Measurements from ENCODE around the gene BUD31. TPM values are rescaled to one million over a fixed set of nuclear protein-coding genes. Genes with fewer than 3 reads are reported as not detected.
A peak's percentile ranks its signal among the peaks of the same experiment; 100 is the strongest.

The BUD31 gene
- 52.0 and 69.0 TPM in 2 replicates for total RNA-seq (2014; rRNA removed; shearing (Covaris generic); ENCODE audit: low replicate concordance)

DNA sequence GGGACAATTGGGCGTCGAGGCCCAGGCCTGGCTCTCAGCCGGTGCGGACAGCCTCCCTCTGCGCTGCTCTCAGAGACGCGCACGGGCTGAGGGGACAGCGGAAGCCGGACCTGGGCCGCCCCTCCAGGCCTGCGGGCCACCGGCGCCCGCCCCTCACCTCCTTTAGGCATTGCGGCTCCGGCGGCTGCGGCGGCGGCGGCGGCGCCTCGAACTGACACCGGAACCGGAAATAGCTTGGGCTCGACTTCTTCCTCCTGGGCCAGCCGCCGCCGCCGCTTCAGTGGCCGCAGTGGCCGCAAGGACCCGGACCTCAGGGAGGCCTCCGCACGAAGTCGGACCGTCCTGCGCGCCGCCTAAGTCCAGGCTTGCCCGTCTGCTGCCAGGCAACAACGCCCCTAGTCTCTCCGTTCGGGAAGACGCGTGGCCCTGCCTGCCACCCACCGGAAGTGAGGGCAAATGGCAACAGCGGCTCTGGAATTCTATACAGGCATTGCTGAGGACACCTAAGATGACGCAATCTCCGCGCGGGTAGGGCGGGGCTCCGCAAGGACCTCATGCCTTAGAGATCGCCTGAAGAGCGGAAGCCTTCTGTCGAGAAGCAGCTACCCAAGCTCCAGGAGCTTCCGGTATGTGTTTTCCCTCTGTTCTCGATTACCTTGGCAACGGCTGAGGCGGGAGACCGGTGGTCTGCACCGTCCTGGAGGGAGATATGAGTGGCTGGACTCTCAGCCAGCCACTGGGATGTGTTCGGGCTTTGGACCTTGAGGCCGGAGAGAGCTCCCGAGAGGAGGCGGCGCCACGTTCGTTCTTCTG lies at the start of gene BUD31, which contains the start of gene PDAP1:
Gene BUD31, plus strand, starts transcription at position 591 of the 813 bp plus-strand sequence. CDS start 2,124 bp downstream, outside the sequence.
Gene PDAP1, minus strand, starts transcription at position 219 of the 813 bp plus-strand sequence. Its CDS starts 49 bp downstream, at position 170.
- H3K27me3 ChIP-seq: no peaks in the 10 kb centered on the region
- H3K9me3 ChIP-seq: no peaks in the 10 kb centered on the region
- peak; percentile 91 for DNase-seq
- H3K36me3 ChIP-seq: peaks cover 35% of the 10 kb centered on the region
- H3K4me3 ChIP-seq: peak within 1 kb of the TSS; percentile 99

DNA sequence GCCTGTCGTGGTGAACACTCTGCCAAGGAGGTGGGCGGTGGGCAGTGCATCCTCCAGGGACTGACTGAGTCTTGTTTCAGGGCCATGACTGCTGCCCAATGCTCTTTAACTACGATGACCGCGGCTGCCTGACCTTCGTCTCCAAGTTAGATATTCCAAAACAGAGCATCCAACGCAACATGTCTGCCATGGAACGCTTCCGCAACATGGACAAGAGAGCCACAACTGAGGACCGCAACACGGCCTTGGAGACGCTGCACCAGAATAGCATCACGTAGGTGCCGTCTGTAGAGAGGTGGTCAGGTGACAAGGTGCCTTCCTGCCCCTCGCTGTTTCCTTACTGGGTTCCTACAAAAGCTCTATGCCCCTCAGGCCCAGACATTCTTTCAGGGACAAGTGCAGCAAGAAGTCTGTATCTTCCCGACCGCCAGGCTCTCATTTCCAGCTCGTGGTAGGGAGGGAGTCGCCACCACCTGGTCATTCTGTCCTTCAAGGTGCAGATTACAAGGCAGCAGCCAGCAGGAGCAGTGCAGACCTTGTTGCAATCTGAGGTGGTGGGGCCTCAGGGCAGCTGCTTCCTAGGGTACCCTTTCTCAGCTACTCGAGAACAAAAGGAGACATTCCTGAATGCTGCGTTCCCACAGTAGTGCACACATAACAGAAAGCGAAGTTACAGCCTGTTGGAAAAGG lies 49.2 kb upstream of the BUD31 start:
- DNase-seq: no peak
- Histone ChIP-seq H3K4me3 (no peak overlapping the region), H3K9me3 (no peaks in the 10 kb centered on the region), H3K36me3 (peaks cover 23% of the 10 kb centered on the region), H3K27me3 (no peaks in the 10 kb centered on the region)

DNA sequence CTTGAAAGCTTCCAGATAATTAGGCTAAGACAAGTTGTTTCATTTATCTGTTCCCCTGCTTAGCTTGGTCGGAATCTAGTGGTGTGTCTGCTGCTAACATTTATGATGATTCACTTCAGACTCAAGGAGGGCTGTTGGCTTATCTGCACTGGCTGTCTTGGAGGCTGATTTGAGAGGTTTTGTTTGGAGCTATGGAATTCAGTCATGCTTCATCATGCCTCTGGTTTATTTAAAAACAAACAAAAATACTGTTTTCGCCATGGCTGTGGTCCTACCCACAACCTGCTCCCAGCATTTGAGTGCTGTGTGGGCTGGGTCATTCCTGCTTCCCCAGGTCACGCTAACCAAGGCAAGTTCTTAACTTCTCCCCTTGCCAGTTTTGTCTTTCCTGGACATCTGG lies 46.0 kb upstream of the BUD31 start:
- no peak overlapping the region for H3K4me3 ChIP-seq
- peaks cover 24% of the 10 kb centered on the region for H3K36me3 ChIP-seq
- H3K9me3 ChIP-seq: no peaks in the 10 kb centered on the region
- H3K27me3 ChIP-seq: no peaks in the 10 kb centered on the region
- peak; percentile 67 for DNase-seq

DNA sequence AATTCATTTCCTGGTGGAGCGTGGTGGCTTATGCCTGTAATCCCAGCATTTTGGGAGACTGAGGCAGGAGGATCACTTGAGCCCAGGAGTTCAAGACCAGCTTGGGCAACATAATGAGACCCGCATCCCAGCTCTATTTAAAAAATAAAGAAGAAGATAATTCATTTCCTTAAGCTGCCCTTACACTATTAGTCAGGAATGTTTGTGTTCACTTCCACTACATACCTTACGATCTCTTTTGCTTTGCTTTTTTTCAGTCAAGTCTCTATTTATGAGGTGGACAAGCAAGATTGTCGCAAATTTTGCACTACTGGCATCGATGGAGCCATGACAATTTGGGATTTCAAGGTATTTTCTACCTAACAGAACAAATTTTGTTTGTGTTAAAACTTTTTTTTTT lies 45.5 kb upstream of the BUD31 start:
- peaks cover 22% of the 10 kb centered on the region for H3K36me3 ChIP-seq
- no peaks in the 10 kb centered on the region for H3K9me3 ChIP-seq
- H3K4me3 ChIP-seq: no peak overlapping the region
- H3K27me3 ChIP-seq: no peaks in the 10 kb centered on the region
- DNase-seq: no peak

DNA sequence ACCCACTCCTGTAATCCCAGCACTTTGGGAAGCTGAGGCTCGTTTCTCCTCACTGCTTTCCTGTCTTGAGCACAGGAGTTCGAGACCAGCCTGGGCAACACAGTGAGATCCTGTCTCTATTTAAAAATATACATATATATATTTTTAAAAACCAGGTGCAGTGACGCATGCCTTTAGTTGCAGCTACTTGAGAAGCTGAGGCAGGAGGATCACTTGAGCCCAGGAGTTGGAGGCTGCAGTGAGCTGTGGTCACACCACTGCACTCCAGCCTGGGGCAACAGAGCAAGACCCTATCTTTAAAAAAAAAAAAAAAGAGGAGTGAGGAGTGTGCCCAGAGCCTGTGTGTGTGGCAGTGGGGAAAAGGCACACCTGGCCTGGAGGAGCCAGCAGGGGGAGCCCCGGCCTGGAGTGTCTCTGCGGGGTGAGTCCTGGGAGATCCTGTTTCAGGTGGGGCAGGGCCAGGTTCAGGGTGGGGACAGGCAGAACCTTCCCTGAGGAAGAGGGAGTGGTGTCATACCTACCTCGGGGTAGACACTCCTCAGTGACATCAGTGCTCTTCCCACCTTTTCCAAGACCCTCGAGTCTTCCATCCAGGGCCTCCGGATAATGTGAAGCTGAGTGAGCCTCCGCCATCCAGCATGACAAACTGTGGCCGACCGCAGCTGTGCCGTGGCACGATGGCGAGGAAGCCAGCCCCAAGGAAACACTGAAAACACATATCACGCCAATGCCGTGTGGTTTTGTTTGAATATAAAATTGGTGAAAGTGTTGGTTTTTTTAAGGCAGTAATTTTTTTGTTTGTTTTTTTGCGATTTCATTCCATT lies 43.2 kb upstream of the BUD31 start:
- DNase-seq: no peak
- peaks cover 18% of the 10 kb centered on the region for H3K36me3 ChIP-seq
- no peaks in the 10 kb centered on the region for H3K9me3 ChIP-seq
- H3K27me3 ChIP-seq: no peaks in the 10 kb centered on the region
- H3K4me3 ChIP-seq: no peak overlapping the region

DNA sequence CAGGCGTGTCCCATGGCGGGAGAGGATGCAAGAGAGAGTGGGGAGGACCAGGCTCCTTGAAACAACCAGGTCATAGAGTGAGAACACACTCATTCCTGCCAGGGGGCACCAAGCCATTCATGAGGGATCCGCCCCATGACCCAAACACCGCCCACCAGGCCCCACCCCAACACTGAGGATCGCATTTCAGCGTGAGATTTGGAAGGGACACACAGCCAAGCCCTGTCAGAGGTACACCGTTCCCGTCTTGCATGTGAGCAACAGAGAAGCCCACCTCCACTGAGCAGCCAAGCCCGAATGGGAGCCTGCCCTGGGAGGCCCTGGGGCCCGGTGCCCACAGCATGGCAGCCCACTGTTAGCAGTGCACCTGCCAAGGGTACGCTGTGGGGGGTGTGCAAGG lies 42.1 kb upstream of the BUD31 start:
- Histone ChIP-seq H3K9me3 (no peaks in the 10 kb centered on the region), H3K4me3 (no peak overlapping the region), H3K27me3 (no peaks in the 10 kb centered on the region), H3K36me3 (peaks cover 16% of the 10 kb centered on the region)
- DNase-seq: no peak

DNA sequence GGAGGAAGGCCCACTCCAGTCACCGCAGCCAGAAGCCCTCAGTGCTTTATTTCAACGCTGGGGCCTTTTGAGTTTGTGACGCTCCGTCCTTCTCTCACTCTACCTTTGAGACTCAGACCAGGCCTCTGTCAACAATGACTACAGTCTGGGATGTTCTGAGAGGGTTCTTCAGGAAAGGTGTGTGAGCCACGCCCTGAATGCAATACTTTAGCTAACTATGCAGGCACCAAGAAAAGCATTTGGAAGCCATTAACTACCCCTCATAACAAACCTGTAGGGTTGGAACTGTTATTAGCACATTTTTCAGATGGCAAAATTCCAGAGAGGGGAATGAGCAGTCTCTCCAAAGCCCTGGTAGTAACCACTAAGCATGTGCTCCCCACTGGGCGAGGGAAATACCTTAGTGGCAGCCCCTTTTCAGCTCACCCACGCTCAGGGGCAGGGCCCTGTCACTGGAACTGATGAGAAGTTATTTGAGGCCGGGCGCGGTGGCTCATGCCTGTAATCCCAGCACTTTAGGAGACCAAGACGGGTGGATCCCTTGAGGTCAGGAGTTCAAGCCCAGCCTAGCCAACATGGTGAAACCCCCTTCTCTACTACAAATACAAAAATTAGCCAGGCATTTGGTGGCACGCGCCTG lies 39.9 kb upstream of the BUD31 start:
- DNase-seq: no peak
- no peaks in the 10 kb centered on the region for H3K27me3 ChIP-seq
- peaks cover 11% of the 10 kb centered on the region for H3K36me3 ChIP-seq
- no peaks in the 10 kb centered on the region for H3K9me3 ChIP-seq
- no peak overlapping the region for H3K4me3 ChIP-seq

DNA sequence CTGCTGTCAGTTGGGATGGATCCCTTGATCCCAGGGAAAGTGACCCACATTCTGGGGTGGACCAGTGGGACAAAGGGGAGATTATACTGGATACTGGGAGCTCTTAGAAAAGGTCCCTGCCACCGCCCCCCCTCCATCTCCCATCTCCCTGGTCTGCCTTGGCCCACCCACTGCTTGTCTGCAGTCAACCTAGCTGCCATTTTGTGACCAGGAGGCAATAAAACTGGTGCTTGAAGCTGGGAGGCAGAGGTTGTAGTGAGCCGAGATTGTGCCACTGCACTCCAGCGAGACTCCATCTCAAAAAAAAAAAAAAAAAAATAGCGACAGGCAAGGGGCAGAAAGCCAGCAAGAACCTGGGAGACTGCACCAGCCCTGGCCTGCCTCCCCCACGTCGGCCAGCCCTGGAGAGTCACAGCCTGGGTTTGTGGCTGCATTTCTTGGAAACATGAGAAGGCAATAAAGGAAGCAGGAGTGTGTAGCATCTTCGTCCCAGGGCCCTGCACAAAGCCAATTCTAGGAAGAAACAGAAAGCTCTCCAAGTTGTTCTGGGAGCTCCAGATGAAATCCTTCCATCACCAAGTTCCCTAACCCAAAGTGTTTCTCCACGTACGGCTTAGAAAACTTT lies 38.9 kb upstream of the BUD31 start:
- H3K36me3 ChIP-seq: peaks cover 3% of the 10 kb centered on the region
- H3K9me3 ChIP-seq: no peaks in the 10 kb centered on the region
- DNase-seq: no peak
- no peaks in the 10 kb centered on the region for H3K27me3 ChIP-seq
- H3K4me3 ChIP-seq: no peak overlapping the region

DNA sequence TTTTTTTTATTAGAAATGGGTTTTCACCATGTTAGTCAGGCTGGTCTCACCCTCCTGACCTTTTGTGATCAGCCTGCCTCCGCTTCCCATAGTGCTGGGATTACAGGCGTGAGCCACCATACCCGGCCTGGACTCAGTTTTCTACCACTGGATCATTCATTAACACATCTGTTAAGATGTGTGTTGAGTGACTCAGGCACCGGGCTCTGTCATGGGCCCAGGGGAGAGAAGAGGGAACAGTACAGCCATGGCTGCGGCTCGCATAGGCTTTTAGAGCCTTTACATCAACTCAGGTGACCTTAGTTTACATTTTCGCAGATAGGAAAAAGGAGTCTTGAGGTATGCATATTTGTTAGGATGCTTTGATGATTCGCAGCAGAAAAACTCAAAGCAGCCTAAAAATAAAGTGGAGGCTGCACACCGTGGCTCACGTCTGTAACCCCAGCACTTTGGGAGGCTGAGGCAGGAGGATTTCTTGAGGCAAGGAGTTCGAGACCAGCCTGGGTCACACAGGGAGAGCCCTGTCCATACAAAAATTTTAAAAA lies 37.3 kb upstream of the BUD31 start:
- DNase-seq: no peak
- no peaks in the 10 kb centered on the region for H3K9me3 ChIP-seq
- no peak overlapping the region for H3K4me3 ChIP-seq
- no peaks in the 10 kb centered on the region for H3K27me3 ChIP-seq
- H3K36me3 ChIP-seq: no peaks in the 10 kb centered on the region; the same call in 1 of the 2 replicates

DNA sequence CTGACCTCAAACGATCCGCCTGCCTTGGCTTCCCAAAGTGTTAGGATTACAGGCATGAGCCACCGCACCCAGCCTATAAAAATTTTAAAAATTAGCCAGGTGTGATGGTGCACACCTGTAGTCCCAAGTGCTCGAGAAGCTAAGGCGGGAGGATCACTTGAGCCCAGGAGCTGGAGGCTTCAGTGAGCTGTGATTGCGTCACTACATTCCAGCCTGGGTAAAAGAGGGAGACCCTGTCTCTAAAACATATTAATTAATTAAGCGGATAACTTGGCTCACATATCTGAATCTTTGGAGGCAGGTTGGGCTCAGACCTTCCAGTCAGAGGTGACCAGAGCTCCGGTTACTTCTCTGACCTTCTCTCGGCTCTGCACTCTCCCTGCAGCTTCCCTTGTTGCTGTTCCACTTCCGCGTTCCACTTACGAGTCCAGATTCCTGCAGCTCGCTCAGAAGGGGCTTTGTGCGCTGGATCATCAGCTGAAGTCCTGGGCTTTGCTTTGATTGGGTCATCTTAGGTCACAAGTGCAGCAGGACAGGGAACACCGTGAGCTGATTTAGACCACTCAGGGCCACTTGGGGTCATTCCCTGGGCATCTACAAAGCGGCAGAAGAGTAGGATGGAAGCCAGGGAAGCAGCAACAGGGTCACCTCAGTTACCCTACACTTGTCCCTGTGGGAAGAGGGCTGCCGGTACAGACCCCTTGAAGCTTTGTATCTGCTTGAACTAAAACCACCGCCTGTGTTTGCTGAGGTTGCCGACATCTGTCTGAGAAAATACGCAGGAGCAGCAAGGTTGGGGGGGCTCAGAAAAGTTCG lies 36.3 kb upstream of the BUD31 start:
- no peak overlapping the region for H3K4me3 ChIP-seq
- H3K36me3 ChIP-seq: no peaks in the 10 kb centered on the region; the same call in 1 of the 2 replicates
- no peaks in the 10 kb centered on the region for H3K27me3 ChIP-seq
- H3K9me3 ChIP-seq: no peaks in the 10 kb centered on the region
- no peak for DNase-seq

DNA sequence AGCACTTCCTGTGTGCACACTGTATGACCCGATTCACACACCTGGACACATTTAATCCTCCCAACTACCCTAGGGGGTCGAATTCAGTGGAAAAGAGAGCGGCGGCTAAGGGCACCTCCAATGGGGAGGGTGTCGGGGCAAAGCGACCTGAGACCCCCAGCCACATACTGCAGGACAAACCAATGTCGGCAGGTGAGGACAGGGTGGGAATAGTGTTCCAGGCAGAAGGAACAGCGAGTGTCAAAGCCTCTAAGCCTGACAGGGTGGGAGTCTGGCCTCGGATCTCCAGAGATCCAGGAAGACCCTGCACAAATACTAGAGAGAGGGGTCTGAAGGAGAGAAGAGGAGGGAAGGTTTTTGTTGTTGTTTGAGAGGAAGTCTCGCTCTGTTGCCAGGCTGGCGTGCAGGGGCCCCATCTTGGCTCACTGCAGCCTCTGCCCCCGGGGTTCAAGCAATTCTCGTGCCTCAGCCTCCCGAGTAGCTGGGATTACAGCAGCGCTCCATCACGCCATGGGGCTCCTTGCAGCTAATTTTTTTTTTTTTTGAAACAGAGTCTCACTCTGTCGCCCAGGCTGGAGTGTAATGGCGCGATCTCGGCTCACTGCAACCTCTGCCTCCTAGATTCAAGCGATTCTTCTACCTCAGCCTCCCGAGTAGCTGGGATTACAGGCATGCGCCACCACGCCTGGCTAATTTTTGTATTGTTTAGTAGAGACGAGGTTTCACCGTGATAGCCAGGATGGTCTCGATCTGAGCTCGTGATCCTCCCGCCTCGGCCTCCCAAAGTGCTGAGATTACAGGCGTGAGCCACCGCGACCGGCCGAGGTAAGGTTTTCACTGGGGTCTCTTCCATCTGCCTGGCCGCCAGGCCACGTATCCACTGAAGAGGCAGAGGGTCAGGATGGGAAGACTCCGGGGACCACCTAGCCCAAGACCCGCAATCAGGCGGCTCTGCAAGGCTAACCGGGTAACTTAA lies 35.4 kb upstream of the BUD31 start:
- Histone ChIP-seq H3K36me3 (no peaks in the 10 kb centered on the region; the same call in 1 of the 2 replicates), H3K27me3 (no peaks in the 10 kb centered on the region), H3K9me3 (no peaks in the 10 kb centered on the region), H3K4me3 (no peak overlapping the region)
- DNase-seq: no peak

DNA sequence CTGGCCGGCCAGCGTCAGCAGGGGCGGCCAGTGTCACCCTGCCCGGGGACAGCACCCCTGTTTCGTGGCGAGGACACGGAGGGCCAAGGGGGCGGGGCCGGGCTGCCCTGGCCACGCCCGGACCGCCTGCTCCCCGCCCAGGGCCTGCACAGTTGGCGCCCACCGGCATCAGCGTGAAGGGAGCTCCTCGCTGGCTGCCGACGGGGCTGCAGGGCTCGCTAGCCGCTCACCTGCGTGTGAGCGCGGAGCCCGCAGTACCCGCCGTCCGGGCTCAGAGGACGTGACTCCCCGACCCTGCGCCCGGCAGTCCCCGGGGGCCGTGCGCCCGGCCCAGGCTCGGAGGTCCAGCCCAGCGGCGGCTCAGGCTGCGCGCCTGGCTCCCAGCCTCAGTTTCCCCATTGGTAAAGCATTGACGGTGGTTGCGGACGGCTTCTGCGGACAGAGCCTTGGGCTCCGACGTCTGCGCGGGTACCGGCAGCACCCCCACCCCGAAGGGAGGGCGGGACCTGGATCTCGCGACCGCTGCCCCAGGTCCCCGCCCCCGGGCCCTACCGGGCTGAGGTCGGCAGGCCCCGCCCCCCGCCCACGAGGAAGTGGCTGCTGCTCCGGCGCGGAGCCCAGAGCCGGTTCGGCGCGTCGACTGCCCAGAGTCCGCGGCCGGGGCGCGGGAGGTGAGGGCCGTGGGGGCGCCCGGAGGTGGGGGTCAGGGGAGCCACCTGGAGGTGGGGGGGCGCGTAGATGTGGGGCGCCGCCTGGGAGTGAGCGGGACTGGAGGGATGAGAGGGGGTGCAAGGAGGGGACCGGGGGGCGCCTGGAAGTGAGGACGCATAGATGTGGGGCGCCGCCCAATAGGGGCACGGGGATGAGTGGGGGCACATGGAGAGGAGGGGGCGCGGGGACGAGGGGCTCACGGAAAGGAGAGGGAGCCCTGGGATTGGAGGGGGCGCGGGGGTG lies 34.4 kb upstream of the BUD31 start, which contains the start of gene ARPC1B:
Gene ARPC1B, plus strand, starts transcription at position 620 of the 954 bp plus-strand sequence. CDS start 10,985 bp downstream, outside the sequence.
- DNase-seq: peak; percentile 75

More for the DNA sequence above, 34.4 kb upstream of the BUD31 start, which contains the start of gene ARPC1B:
- no peaks in the 10 kb centered on the region for H3K9me3 ChIP-seq
- no peaks in the 10 kb centered on the region; the same call in 1 of the 2 replicates for H3K36me3 ChIP-seq
- H3K27me3 ChIP-seq: no peaks in the 10 kb centered on the region
- H3K4me3 ChIP-seq: peak within 1 kb of the TSS; percentile 70

Measured in MG63 (cell line).